Ureter (tissue), 1 donor: ENCODE results near the gene BOK. TPM values are rescaled to one million over a fixed set of nuclear protein-coding genes. Genes with fewer than 3 reads are reported as not detected.
A peak's percentile ranks its signal among the peaks of the same experiment; 100 is the strongest.
"Not testable (repeated sequence)": the region's sequence is repeated elsewhere in the genome, so short reads cannot be mapped to it uniquely, and the experiment has no call there.

Experiments used
- DNase-seq: peaks from one replicate; pipeline ENCODE4 v3.0.0-alpha.2; 2020; ENCODE audit warnings: low spot score
- total RNA-seq: library from RNA; stranded (reverse); gene quantifications from one replicate; pipeline ENCODE4 v1.2.4, GENCODE V29; 2023
- donor health status: DM: yes; HTN: yes; CAD: no.

The BOK gene
- total RNA-seq, 1 donor from 2014 or later = 16.0 TPM

- DNase-seq = no peak
Measured at GRCh38 chr2:241555711-241556110, 2.8 kb upstream of the BOK start.

GRCh38 chr2:241556746-241557145 is 1.8 kb upstream of the BOK start:
- no peak for DNase-seq

- DNase-seq = no peak
Measured at GRCh38 chr2:241559323-241560161, 997 bp downstream of the BOK start.

GRCh38 chr2:241560162-241560882 is 1.8 kb downstream of the BOK start:
- no peak for DNase-seq

- DNase-seq = no peak
Measured at GRCh38 chr2:241560883-241561474, 2.4 kb downstream of the BOK start.

- DNase-seq = peak; percentile 92
Measured at GRCh38 chr2:241561832-241562231, 3.3 kb downstream of the BOK start.

- DNase-seq = no peak
Measured at GRCh38 chr2:241562269-241562891, 3.8 kb downstream of the BOK start.

GRCh38 chr2:241563031-241563507 is 4.5 kb downstream of the BOK start:
- DNase-seq = no peak

GRCh38 chr2:241563571-241563980 is 5.0 kb downstream of the BOK start:
- DNase-seq = no peak

- no peak for DNase-seq
Measured at GRCh38 chr2:241563981-241564595, 5.5 kb downstream of the BOK start.

GRCh38 chr2:241564596-241565410 is 6.3 kb downstream of the BOK start:
- DNase-seq = no peak

GRCh38 chr2:241565411-241565810 is 6.9 kb downstream of the BOK start:
- DNase-seq = no peak

GRCh38 chr2:241566021-241566420 is 7.5 kb downstream of the BOK start:
- not testable (repeated sequence) for DNase-seq

GRCh38 chr2:241566468-241566867 is 7.9 kb downstream of the BOK start:
- no peak for DNase-seq

GRCh38 chr2:241567266-241567665 is 8.7 kb downstream of the BOK start:
- DNase-seq = not testable (repeated sequence)

- no peak for DNase-seq
Measured at GRCh38 chr2:241567776-241568175, 9.2 kb downstream of the BOK start.

GRCh38 chr2:241568726-241569125 is 10.2 kb downstream of the BOK start:
- DNase-seq = no peak

- no peak for DNase-seq
Measured at GRCh38 chr2:241569831-241570281, 11.3 kb downstream of the BOK start.

GRCh38 chr2:241570961-241571581 is 12.5 kb downstream of the BOK start:
- no peak for DNase-seq
